Fibroblast of mammary gland (primary cell): ENCODE data around the gene EPN1.

ENCODE experiments used
- DNase-seq: peaks from one replicate; pipeline ENCODE4 v3.0.0-alpha.2; 2010; ENCODE audit warnings: low read depth
- H3K4me3 ChIP-seq: 2 replicates; pipeline ENCODE4 v1.5.1; 2011; ENCODE audit warnings: low read depth, mild to moderate bottlenecking, low read length, moderate library complexity; ENCODE audit not compliant: control insufficient read depth
- TF ChIP-seq, protein P1 (sequence below): conservative IDR thresholded peaks from 2 replicates; pipeline ENCODE4 v1.5.1; 2011; ENCODE audit warnings: low read depth, low read length, inconsistent platforms; ENCODE audit not compliant: control insufficient read depth, insufficient read depth

The EPN1 gene

DNA sequence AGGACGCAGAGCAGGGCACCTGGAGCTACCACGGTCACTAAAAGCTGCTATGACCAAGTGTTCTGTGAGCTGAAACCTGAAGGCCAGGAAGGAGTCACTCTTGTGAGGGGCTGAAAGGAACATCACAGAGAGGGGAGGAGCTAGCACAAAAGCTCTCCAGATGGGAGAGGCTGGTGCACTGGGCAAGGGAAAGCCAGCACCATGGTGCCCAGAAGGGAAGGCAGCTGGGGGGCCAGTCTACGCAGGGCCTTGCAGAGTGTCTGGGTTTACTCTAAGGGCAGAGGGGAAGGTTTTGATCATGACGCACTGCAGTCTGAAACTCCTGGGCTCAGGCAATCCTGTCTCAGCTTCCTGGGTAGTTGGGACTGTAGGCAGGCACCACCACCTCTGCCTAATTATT is 38.3 kb upstream of the EPN1 start:
- H3K4me3 ChIP-seq, result no peak overlapping the region
- DNase-seq, result no peak
- TF ChIP-seq, protein P1, sequence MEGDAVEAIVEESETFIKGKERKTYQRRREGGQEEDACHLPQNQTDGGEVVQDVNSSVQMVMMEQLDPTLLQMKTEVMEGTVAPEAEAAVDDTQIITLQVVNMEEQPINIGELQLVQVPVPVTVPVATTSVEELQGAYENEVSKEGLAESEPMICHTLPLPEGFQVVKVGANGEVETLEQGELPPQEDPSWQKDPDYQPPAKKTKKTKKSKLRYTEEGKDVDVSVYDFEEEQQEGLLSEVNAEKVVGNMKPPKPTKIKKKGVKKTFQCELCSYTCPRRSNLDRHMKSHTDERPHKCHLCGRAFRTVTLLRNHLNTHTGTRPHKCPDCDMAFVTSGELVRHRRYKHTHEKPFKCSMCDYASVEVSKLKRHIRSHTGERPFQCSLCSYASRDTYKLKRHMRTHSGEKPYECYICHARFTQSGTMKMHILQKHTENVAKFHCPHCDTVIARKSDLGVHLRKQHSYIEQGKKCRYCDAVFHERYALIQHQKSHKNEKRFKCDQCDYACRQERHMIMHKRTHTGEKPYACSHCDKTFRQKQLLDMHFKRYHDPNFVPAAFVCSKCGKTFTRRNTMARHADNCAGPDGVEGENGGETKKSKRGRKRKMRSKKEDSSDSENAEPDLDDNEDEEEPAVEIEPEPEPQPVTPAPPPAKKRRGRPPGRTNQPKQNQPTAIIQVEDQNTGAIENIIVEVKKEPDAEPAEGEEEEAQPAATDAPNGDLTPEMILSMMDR, result no peak

DNA sequence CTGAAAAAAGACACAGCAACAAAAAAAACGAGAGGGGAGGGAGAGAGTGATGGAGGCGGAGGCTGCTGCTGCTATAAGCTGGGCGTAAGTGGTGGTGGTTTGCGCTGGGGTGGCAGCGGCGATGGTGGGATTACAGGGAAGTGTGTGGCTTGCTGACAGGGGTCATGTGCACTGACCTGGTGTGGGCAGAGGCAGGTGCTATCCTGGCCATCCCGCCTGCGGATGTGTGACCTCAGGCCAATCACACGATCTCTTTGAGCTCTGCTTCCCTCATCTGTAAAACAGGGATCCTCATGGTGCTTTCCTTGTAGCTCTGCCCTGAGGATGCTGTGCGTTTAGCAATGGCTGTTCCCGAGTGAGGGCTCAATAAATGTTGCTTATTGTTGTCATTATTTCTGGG is 37.5 kb upstream of the EPN1 start:
- DNase-seq, result no peak
- no peak overlapping the region for H3K4me3 ChIP-seq
- TF ChIP-seq, protein P1, result no peak

DNA sequence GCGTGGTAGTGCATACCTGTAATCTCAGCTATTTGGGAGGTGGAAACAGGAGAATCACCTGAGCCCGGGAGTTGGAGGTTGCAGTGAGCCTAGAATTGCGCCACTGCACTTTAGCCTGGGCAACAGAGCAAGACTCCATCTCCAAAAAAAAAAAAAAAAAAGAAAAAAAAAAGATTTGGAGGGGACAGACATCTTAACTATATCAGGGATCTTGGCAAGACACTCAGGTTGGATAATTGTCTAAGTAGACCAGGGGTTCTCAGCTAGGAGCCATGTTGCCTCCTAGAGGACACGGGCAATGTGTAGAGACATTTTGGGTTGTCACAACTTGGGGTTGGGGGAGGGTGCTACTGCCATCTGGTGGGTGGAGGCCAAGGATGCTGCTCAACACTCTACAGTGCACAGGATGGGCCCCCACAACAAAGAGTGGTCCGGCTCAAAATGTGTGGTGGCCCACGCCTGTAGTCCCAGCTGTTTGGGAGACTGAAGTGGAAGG is 36.1 kb upstream of the EPN1 start:
- H3K4me3 ChIP-seq, result no peak overlapping the region
- peak; percentile 57 for DNase-seq
- TF ChIP-seq, protein P1, result peak; percentile 48

DNA sequence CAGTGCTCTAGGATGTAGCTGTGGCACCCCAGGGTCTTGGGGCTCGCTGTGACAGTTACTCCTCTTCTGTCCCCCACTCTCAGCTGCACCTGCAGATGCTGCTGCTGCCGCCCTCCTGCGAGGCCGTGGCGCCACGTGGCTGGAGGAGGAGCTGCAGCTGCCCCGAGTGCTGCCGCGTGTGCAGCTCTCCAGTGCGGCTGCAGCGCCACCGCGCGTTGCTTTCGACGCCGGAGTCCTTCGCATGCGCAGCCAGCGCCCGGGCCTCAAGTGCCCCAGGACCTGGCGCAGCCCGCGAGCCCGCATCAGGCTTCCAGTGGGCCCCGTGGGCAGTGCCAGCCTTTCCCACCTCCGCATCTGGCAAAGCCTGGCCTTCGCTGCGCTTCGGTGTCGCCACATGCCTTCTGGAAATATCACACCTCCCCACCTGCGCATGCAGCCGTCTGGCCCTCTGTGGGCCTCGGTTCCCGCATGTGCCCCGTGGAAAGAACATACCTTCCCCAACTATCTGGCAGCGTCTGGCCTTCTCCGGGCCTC is 34.9 kb upstream of the EPN1 start:
- H3K4me3 ChIP-seq, result peak overlapping the region; percentile 38
- TF ChIP-seq, protein P1, result peak; percentile 28
- peak; percentile 73 for DNase-seq

DNA sequence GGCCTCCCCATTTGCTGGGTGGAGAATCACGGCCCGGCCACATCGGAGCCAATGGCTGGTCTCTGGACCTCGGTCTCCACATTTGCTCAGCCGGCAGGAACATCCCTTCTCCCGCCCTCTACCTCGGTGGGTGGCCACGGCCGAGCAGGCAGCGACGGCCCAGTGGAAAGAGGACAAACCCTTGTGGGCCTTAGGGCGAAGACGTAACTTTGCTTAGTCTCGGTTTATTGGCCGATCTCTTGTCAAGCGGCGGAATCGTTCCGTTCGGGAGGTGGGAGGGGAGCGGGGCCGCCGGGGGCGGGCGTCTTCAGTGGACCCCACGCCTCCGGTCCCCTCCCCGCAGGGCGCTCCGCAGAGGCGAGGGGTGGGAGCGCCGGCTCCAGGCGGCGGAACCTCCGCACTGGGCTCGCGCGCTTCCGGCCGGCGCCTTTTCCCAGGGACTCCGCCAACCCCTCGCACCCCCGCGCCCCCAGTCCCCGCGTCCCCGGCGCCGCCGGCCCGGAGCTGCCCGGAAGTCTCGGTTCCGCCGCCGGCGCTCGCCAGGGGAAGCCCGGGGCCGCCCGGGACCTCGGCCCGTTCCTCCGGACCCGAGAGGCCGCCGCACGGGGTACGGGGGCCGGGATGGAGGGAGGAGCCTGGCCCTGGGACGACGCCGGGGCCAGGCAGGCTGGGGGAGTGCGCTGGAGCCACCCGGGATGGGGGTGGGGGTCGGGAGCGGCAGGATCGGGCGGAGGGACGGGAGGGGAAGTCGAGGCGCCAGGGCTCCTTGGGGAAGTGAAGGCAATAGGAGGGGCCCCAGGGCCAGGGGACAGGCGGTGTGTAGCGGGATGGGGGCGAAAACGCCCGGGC is 34.2 kb upstream of the EPN1 start, which contains the start of gene ZNF580:
ZNF580 (plus strand) TSS at position 426 of the 849 bp plus-strand sequence. CDS start 1,507 bp downstream, outside the sequence.
- DNase-seq, result peak; percentile 72
- TF ChIP-seq, protein P1, result no peak

DNA sequence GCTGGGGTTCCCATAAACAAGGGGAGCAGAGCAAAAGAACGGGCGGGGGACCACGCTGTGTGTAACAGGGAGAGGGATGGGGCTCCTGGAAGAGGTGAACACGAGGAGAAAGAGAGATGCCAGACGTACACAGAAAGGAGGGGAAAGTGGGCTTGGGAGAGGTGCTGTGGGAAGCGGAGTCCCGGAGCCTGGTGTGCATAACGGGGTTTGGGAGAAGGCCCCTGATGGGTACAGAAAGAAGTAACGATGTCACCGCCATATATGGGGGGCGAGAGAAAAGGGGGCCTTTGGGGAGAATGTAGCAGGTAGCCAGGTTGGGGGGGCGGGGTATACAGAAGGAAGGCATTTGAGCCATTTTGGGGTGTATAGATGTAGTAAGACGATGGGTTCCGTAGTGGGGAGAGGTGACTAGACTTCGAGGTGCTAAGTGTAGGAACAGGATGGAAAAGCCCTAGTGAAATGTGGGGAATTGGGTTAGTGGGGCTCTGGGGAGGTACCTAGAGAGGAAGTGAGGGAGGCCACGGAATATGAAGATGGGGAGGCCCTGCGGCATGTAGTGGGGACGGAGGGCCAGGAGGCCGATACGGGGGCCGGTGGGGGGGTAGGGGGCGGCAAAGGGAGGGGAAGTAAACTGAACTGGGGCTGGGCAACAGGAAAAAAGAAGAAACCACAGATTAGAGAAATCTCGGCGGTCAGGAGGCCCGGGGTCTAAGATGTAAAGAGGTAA is 33.4 kb upstream of the EPN1 start:
- TF ChIP-seq, protein P1, result no peak
- peak overlapping the region; percentile 75 for H3K4me3 ChIP-seq
- no peak for DNase-seq

More for the DNA sequence above, 34.2 kb upstream of the EPN1 start, which contains the start of gene ZNF580:
- H3K4me3 ChIP-seq, result peak within 1 kb of the TSS; percentile 75
